Liver (tissue), 9 donors: ENCODE data around the gene ALDH7A1. TPM values are rescaled to one million over a fixed set of nuclear protein-coding genes. Genes with fewer than 3 reads are reported as not detected.
A peak's percentile ranks its signal among the peaks of the same experiment; 100 is the strongest.

Source experiments
- DNase-seq: peaks from one replicate; pipeline ENCODE4 v3.0.0-alpha.2; 2017; ENCODE audit warnings: low spot score
- H3K27ac ChIP-seq, 2 donors: one replicate each; pipeline ENCODE4 v1.7.0; 2013; ENCODE audit warnings: inconsistent platforms in 2 of 2, low read length in 2 of 2, control low read depth in 1 of 2, low read depth in 1 of 2, mild to moderate bottlenecking in 1 of 2
- H3K27me3 ChIP-seq, 4 donors: one replicate each; pipeline versions ENCODE4 v1.6.1 to v1.7.0; 2013; ENCODE audit warnings: low read length in 3 of 4, inconsistent platforms in 1 of 4, mild to moderate bottlenecking in 1 of 4, moderate library complexity in 1 of 4; ENCODE audit not compliant: control insufficient read depth in 4 of 4, insufficient read depth in 4 of 4
- H3K36me3 ChIP-seq, 4 donors: one replicate each; pipeline versions ENCODE4 v1.6.1 to v1.7.0; 2013; ENCODE audit warnings: low read length in 3 of 4, mild to moderate bottlenecking in 3 of 4, low read depth in 1 of 4, moderate library complexity in 1 of 4; ENCODE audit not compliant: control insufficient read depth in 4 of 4, insufficient read depth in 3 of 4
- H3K4me1 ChIP-seq, 4 donors: one replicate each; pipeline versions ENCODE4 v1.6.1 to v1.7.0; 2013; ENCODE audit warnings: low read length in 3 of 4, mild to moderate bottlenecking in 3 of 4, moderate library complexity in 1 of 4; ENCODE audit not compliant: control insufficient read depth in 4 of 4, insufficient read depth in 4 of 4
- H3K4me3 ChIP-seq, 3 donors: one replicate each; pipeline versions ENCODE4 v1.6.1 to v1.7.0; 2013; ENCODE audit warnings: low read length in 3 of 3, control low read depth in 1 of 3, low read depth in 1 of 3, mild to moderate bottlenecking in 1 of 3
- H3K9ac ChIP-seq, 2 donors: one replicate each; pipeline ENCODE4 v1.7.0; 2013; ENCODE audit warnings: low read length in 2 of 2, mild to moderate bottlenecking in 2 of 2, moderate library complexity in 2 of 2, control low read depth in 1 of 2, low read depth in 1 of 2
- H3K9me3 ChIP-seq, 4 donors: one replicate each; pipeline versions ENCODE4 v1.6.1 to v1.7.0; 2013; ENCODE audit warnings: low read length in 3 of 4; ENCODE audit not compliant: control insufficient read depth in 4 of 4
- EGR1 ChIP-seq, 2 donors: IDR thresholded peaks; 2 replicates each; pipeline ENCODE4 v1.6.1; 2016 to 2018; ENCODE audit warnings: antibody characterized with exemption in 2 of 2, low read depth in 2 of 2
- FOXA1 ChIP-seq: IDR thresholded peaks from 2 replicates; pipeline ENCODE4 v1.6.1; 2016; ENCODE audit warnings: antibody characterized with exemption
- FOXA2 ChIP-seq: IDR thresholded peaks from 2 replicates; pipeline ENCODE4 v1.6.1; 2016; ENCODE audit warnings: antibody characterized with exemption
- JUND ChIP-seq, 2 donors: IDR thresholded peaks; 2 replicates each; pipeline ENCODE4 v1.6.1; 2016; ENCODE audit warnings: antibody characterized with exemption in 2 of 2
- NR2F2 ChIP-seq: IDR thresholded peaks from 2 replicates; pipeline ENCODE4 v1.6.1; 2016; ENCODE audit warnings: antibody characterized with exemption
- RAD21 ChIP-seq, 2 donors: IDR thresholded peaks; 2 replicates each; pipeline ENCODE4 v1.6.1; 2016; ENCODE audit warnings: antibody characterized with exemption in 2 of 2, mild to moderate bottlenecking in 2 of 2
- RXRA ChIP-seq, 2 donors: IDR thresholded peaks; 2 replicates each; pipeline ENCODE4 v1.6.1; 2017 to 2018; ENCODE audit warnings: antibody characterized with exemption in 2 of 2, mild to moderate bottlenecking in 1 of 2
- SP1 ChIP-seq: IDR thresholded peaks from 2 replicates; pipeline ENCODE4 v1.6.1; 2018; ENCODE audit warnings: antibody characterized with exemption, mild to moderate bottlenecking
- TAF1 ChIP-seq: conservative IDR thresholded peaks from 2 replicates; pipeline ENCODE4 v1.6.1; 2016; ENCODE audit warnings: antibody characterized with exemption, mild to moderate bottlenecking
- YY1 ChIP-seq: IDR thresholded peaks from 2 replicates; pipeline ENCODE4 v1.6.1; 2016; ENCODE audit warnings: antibody characterized with exemption, mild to moderate bottlenecking
- WGBS: extraction: QIAGEN DNeasy Blood & Tissue Kit; methylation state at CpG from one replicate; pipeline ENCODE4 v1.1.7; 2013; 5-methylcytosine and 5-hydroxymethylcytosine counted together
- polyA plus RNA-seq, 2 donors: library from polyadenylated mRNA; stranded (reverse) in 1 of 2; unstranded in 1 of 2; fragments of 200-250 nt in 1 of 2; fragments of >200 nt in 1 of 2; fragmentation: Nextera tagmentation in 1 of 2; extraction: Ambion mirVana in 1 of 2; gene quantifications; one replicate each; pipeline versions ENCODE4 v1.2.1 to v1.2.3, GENCODE V29; 2013 to 2015
- total RNA-seq, 2 donors: library from RNA; depleted of rRNA; stranded (reverse); fragments of >200 nt; gene quantifications; one replicate each; pipeline ENCODE4 v1.2.3, GENCODE V29; 2014
- TF ChIP-seq, protein P1 (sequence below): IDR thresholded peaks from 2 replicates; pipeline ENCODE4 v1.6.1; 2016; ENCODE audit warnings: antibody characterized with exemption
- TF ChIP-seq, protein P2 (sequence below): fragments of 150-350 bp; IDR thresholded peaks from 2 replicates; pipeline ENCODE4 v1.5.1; 2017; ENCODE audit warnings: improper control_type of control experiment, low read depth, low read length; ENCODE audit not compliant: missing input control
- TF ChIP-seq, protein P3 (sequence below): IDR thresholded peaks from 2 replicates; pipeline ENCODE4 v1.6.1; 2016; ENCODE audit warnings: antibody characterized with exemption
- TF ChIP-seq, protein P4 (sequence below): IDR thresholded peaks from 2 replicates; pipeline ENCODE4 v1.6.1; 2016; ENCODE audit warnings: antibody characterized with exemption, mild to moderate bottlenecking
- donor health status: healthy.
- donor health status: healthy.
- donor health status: healthy.
- donor health status: healthy.
- donor health status: healthy.

Gene ALDH7A1
- total and polyA plus RNA-seq, 4 donors: 47.7 to 86.9 (median 58.4) TPM

DNA sequence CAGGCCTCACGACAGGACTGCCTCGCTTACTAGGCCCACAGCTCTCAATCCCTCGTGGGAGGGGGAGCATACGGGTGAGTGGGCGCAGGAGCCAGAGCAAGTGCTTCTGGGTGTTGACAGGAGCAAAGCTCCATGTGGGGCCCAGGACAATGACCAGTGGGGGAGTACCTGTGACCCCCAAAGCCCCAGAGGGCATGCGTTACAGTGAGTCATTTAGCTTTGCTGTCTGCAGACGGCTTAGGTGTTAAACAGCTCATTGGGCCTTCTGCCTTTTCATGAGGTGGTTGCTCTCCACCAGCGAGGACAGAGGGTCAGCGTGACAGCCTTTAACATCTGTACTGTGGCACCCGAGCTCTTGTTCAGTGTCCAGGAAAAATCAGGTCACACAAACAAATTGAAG, 93.6 kb downstream of the ALDH7A1 start:
- Histone ChIP-seq H3K4me1 (peaks cover 0 to 8% (median 5%) of the 10 kb centered on the region in 4 donors), H3K27me3 (no peaks in the 10 kb centered on the region), H3K9ac (no peak overlapping the region), H3K9me3 (no peaks in the 10 kb centered on the region), H3K27ac (no peak overlapping the region), H3K4me3 (no peak overlapping the region), H3K36me3 (no peaks in the 10 kb centered on the region)
- 93% methylated on average over 10 of the region's 10 CpGs for WGBS
- DNase-seq: no peak
- TF ChIP-seq FOXA2: no peak
- TF ChIP-seq NR2F2: no peak
- no peak for TF ChIP-seq RAD21 (IDR thresholded peaks at IDR 0.05)
- no peak for TF ChIP-seq SP1
- no peak for TF ChIP-seq YY1

DNA sequence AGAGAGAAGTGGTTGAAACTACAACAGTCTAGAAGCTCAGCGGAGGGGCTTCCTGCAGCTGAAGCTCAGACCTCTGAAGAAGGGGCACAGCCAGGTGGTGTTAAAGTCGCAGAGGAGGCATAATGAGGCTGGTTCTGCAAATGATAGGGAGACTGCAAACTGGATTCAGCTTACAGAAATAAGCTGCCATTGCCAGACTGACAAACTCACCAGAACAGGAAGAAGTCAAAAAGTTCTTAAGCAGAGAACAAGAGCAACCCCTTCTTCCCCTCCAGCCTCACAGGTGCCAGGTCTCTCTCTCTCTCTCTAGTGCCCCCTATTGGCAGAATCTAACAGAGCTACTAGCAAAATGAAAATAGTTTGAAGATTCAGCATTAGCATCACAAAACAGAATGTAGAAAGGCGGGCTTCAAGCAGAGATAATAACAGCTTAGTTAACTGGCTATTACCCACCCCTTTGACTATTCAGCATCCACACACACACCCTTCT, 95.1 kb downstream of the ALDH7A1 start:
- H3K9me3 ChIP-seq: no peaks in the 10 kb centered on the region
- H3K36me3 ChIP-seq: no peaks in the 10 kb centered on the region
- H3K27ac ChIP-seq: no peak overlapping the region
- H3K27me3 ChIP-seq: no peaks in the 10 kb centered on the region
- no peak overlapping the region for H3K9ac ChIP-seq
- TF ChIP-seq, protein P1, sequence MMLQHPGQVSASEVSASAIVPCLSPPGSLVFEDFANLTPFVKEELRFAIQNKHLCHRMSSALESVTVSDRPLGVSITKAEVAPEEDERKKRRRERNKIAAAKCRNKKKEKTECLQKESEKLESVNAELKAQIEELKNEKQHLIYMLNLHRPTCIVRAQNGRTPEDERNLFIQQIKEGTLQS: no peak
- TF ChIP-seq YY1 (no peak), FOXA1 (no peak), RAD21 (IDR thresholded peaks at IDR 0.05) (peak; percentile 69 to 75)
- TF ChIP-seq, protein P2, sequence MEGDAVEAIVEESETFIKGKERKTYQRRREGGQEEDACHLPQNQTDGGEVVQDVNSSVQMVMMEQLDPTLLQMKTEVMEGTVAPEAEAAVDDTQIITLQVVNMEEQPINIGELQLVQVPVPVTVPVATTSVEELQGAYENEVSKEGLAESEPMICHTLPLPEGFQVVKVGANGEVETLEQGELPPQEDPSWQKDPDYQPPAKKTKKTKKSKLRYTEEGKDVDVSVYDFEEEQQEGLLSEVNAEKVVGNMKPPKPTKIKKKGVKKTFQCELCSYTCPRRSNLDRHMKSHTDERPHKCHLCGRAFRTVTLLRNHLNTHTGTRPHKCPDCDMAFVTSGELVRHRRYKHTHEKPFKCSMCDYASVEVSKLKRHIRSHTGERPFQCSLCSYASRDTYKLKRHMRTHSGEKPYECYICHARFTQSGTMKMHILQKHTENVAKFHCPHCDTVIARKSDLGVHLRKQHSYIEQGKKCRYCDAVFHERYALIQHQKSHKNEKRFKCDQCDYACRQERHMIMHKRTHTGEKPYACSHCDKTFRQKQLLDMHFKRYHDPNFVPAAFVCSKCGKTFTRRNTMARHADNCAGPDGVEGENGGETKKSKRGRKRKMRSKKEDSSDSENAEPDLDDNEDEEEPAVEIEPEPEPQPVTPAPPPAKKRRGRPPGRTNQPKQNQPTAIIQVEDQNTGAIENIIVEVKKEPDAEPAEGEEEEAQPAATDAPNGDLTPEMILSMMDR: peak; percentile 56
- 89% methylated on average over 3 of the region's 3 CpGs for WGBS
- no peak overlapping the region for H3K4me3 ChIP-seq
- DNase-seq: no peak
- H3K4me1 ChIP-seq: peaks cover 0 to 8% (median 5%) of the 10 kb centered on the region in 4 donors

DNA sequence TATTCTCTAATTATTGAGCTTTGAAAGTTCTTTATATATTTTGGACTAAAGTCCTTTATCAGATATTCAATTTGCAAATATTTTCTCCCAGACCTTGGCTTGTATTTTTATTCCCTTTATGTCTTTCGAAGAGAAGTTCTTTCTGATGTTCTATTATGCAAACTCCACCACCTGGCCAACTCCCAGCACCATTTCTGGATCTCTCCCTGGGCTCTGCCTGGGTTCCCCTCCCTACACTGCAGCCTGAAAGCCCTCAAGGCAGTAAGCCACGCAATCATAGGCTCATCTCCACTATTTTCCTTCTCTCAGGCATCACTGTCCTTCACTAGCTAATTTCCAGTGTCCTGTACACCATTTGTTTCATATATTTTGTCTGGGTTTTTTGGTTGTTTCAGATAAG, 95.7 kb downstream of the ALDH7A1 start:
- Histone ChIP-seq H3K4me3 (no peak overlapping the region), H3K9ac (no peak overlapping the region), H3K9me3 (no peaks in the 10 kb centered on the region), H3K4me1 (peaks cover 0 to 8% (median 5%) of the 10 kb centered on the region in 4 donors), H3K36me3 (peaks cover 0 to 4% (median 0%) of the 10 kb centered on the region in 4 donors), H3K27me3 (no peaks in the 10 kb centered on the region), H3K27ac (no peak overlapping the region)
- TF ChIP-seq, protein P3, sequence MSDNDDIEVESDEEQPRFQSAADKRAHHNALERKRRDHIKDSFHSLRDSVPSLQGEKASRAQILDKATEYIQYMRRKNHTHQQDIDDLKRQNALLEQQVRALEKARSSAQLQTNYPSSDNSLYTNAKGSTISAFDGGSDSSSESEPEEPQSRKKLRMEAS: no peak
- DNase-seq: no peak
- WGBS: 68% methylated on average over 2 of the region's 2 CpGs

DNA sequence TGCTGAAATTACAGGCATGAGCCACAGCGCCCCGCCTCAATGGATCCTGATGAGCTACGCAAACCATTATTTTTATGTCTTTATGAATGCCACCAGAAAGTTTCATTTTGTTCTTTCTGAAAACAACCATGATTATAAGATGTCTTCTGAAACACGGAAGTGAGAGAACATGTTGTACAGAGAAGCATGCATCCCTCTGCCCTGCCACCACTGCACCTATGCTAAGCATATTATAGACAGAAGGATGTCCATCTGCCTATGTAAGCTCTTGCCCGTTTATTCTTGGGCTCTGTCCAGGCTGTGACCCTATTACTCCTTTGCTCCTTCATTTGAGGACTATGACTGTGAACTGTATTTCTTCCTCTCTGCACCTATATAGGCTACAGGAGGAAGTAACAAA, 97.5 kb downstream of the ALDH7A1 start:
- WGBS: 91% methylated on average over 5 of the region's 5 CpGs
- Histone ChIP-seq H3K9ac (no peak overlapping the region), H3K27ac (no peak overlapping the region), H3K36me3 (peaks cover 2 to 22% (median 8%) of the 10 kb centered on the region in 4 donors), H3K4me3 (no peak overlapping the region), H3K27me3 (no peaks in the 10 kb centered on the region), H3K4me1 (no peaks in the 10 kb centered on the region), H3K9me3 (no peaks in the 10 kb centered on the region)
- TF ChIP-seq, protein P1: no peak
- TF ChIP-seq EGR1 (IDR thresholded peaks at IDR 0.05; ENCODE audit: low read depth in 2 of 2) (no peak), SP1 (no peak), RXRA (IDR thresholded peaks at IDR 0.05) (no peak), JUND (IDR thresholded peaks at IDR 0.05) (no peak), TAF1 (no peak)
- TF ChIP-seq, protein P4, sequence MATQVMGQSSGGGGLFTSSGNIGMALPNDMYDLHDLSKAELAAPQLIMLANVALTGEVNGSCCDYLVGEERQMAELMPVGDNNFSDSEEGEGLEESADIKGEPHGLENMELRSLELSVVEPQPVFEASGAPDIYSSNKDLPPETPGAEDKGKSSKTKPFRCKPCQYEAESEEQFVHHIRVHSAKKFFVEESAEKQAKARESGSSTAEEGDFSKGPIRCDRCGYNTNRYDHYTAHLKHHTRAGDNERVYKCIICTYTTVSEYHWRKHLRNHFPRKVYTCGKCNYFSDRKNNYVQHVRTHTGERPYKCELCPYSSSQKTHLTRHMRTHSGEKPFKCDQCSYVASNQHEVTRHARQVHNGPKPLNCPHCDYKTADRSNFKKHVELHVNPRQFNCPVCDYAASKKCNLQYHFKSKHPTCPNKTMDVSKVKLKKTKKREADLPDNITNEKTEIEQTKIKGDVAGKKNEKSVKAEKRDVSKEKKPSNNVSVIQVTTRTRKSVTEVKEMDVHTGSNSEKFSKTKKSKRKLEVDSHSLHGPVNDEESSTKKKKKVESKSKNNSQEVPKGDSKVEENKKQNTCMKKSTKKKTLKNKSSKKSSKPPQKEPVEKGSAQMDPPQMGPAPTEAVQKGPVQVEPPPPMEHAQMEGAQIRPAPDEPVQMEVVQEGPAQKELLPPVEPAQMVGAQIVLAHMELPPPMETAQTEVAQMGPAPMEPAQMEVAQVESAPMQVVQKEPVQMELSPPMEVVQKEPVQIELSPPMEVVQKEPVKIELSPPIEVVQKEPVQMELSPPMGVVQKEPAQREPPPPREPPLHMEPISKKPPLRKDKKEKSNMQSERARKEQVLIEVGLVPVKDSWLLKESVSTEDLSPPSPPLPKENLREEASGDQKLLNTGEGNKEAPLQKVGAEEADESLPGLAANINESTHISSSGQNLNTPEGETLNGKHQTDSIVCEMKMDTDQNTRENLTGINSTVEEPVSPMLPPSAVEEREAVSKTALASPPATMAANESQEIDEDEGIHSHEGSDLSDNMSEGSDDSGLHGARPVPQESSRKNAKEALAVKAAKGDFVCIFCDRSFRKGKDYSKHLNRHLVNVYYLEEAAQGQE: no peak
- TF ChIP-seq, protein P3: no peak
- no peak for DNase-seq
